ENCODE results near the gene TMCC2. TPM values are rescaled to one million over a fixed set of nuclear protein-coding genes. Genes with fewer than 3 reads are reported as not detected.

TMCC2 gene
- total and polyA plus RNA-seq, 2 of the 4 experiments (the other 2 are of a cell fraction): 2.0 to 4.2 TPM

DNA sequence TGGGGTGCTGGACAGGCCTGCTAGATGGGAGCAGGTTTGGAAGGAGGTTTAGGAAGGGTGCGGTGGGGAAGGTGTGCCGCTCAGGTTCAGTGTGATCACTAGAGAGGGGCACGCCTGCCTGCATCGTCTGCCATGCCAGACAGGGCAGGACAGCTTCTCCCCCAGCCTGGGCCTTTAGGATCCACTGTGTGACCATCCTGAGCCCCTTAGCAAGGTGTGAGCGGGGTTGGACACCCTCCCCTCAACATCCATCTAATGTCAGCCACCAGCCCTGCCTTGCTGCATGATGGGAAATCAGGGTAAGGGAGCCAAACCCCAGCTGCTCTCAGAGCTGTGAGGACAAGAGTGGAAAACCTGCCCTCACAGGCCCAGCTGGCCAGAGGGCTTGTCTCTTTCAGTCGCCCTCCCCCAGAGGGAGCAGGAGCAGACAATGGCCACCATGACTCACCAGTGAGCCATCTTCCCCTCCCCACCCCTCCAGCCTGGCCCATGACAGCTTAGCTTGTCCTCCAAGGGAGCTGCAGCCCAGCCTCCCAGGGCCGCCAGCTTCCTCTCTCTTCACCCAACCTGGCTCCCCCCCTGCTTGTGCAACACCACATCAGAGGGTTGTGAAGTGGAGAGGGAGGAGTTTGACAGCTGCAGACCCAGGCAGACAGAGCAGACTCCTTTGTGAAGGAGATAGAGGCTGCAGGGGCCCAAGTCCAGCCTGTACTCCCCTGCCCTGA is 56.8 kb downstream of the TMCC2 start:
- peak overlapping the region; percentile 19 for H3K4me2 ChIP-seq (ENCODE audit: low read depth, low read length)
- H3K18ac ChIP-seq (ENCODE audit: low read depth, low read length): peak overlapping the region; percentile 74
- H3K4ac ChIP-seq (ENCODE audit: low read depth, low read length): peak overlapping the region; percentile 99
- H4K20me1 ChIP-seq (ENCODE audit: insufficient read depth, low read length): no peaks in the 10 kb centered on the region
- peak overlapping the region; percentile 96 for H2BK20ac ChIP-seq (ENCODE audit: low read depth, low read length)
- in situ Hi-C loops (cut with MboI; ENCODE audit: low sequenced_read_pairs): no loop called here
- no peak overlapping the region for H3K4me3 ChIP-seq (ENCODE audit: insufficient read depth, low read depth, low read length)
- intact Hi-C loops (cut with micrococcal nuclease): loop anchor here (1.0 to 2.0 kb wide), 2 partner anchors 10 to 36 kb away; partner anchors contain the start of gene NUAK2
- no TSS peak for BruUV-seq (replicated peaks)
- H3K27ac ChIP-seq (ENCODE audit: insufficient read depth, low read length): peak overlapping the region; percentile 93
- DNase-seq (peak; percentile 99), ATAC-seq (ENCODE audit: low read depth) (peak; percentile 97)
- H2BK120ac ChIP-seq (ENCODE audit: low read depth, low read length): peak overlapping the region; percentile 99
- peak overlapping the region; percentile 99 for H4K91ac ChIP-seq (ENCODE audit: insufficient read depth, low read depth, low read length)
- H3K9me3 ChIP-seq (ENCODE audit: control insufficient read depth, insufficient read depth, low read length): no peaks in the 10 kb centered on the region
- H3K4me1 ChIP-seq (ENCODE audit: control insufficient read depth, insufficient read depth, low read length): peaks cover 38% of the 10 kb centered on the region
- WGBS, 2 experiments (ENCODE audit: extremely low coverage in 2 of 2, insufficient read length in 1 of 2): 0% methylated on average over 1 of the region's 7 CpGs; no CpG with 5 or more reads in 1 of the 2 experiments
- ChIA-PET POLR2A (ENCODE audit: unreplicated experiment) (interaction anchor here (1.3 kb wide), 1 partner anchor 35 kb away, joined by 3 read pairs; no protein-coding TSS in a partner anchor), CTCF (interaction anchor here (0.7 to 2.1 kb wide), 7 partner anchors 10 to 40 kb away, joined by 3 to 9 read pairs (median 3); no protein-coding TSS in a partner anchor)
- peak overlapping the region; percentile 99 for H2AK5ac ChIP-seq (ENCODE audit: low read depth, low read length)
- H2BK5ac ChIP-seq (ENCODE audit: low read depth, low read length, poor library complexity, severe bottlenecking): peak overlapping the region; percentile 97
- H4K5ac ChIP-seq (ENCODE audit: low read depth, low read length): peak overlapping the region; percentile 86
- H2AFZ ChIP-seq (replicated peaks; ENCODE audit: low read length, poor library complexity): peak overlapping the region; percentile 90
- no peaks in the 10 kb centered on the region for H3K27me3 ChIP-seq (ENCODE audit: control insufficient read depth, insufficient read depth, low read length)
- H3K23ac ChIP-seq (ENCODE audit: low read depth, low read length): peak overlapping the region; percentile 91
- peak overlapping the region; percentile 95 for H3K14ac ChIP-seq (replicated peaks; ENCODE audit: low read depth, low read length)
- H3K56ac ChIP-seq (ENCODE audit: extremely low read depth, insufficient read depth, low read length): peak overlapping the region; percentile 69
- H3K79me1 ChIP-seq (ENCODE audit: low read depth in 1 of 2, low read length in 2 of 2): peaks cover 0 to 35% of the 10 kb centered on the region in 2 experiments; a peak in 3 of 4 replicates
- H3K9me1 ChIP-seq (ENCODE audit: insufficient read depth, low read length): peaks cover 39% of the 10 kb centered on the region
- dilution Hi-C loops (cut with HindIII; ENCODE audit: low sequenced_read_pairs, unreplicated experiment): no loop called here
- peak overlapping the region; percentile 99; the same call in 2 of the 3 replicates for H2BK15ac ChIP-seq (ENCODE audit: low read depth, low read length)
- H4K8ac ChIP-seq (ENCODE audit: low read depth in 2 of 2, low read length in 2 of 2): peak overlapping the region; percentile 87 to 99
- no peaks in the 10 kb centered on the region for H3K36me3 ChIP-seq (ENCODE audit: control insufficient read depth, insufficient read depth, low read length)
- peak overlapping the region; percentile 61 for H3K9ac ChIP-seq (ENCODE audit: low read depth, low read length)
- peak overlapping the region; percentile 95 for H2AK9ac ChIP-seq (replicated peaks; ENCODE audit: low read depth, low read length, poor library complexity)
- peak; percentile 63 for TF ChIP-seq POLR2A (IDR thresholded peaks at IDR 0.05; ENCODE audit: low read depth, low read length)
- peak; percentile 99 for TF ChIP-seq CEBPB (IDR thresholded peaks at IDR 0.05; ENCODE audit: low read depth, low read length)
- 0 out of 2 replicates have a peak, but pooled peaks have one; percentile 49 for TF ChIP-seq RFX5 (IDR thresholded peaks at IDR 0.05; ENCODE audit: low read depth, low read length)
- peak; percentile 97 for TF ChIP-seq FOS (IDR thresholded peaks at IDR 0.05; ENCODE audit: low read depth, low read length)
- TF ChIP-seq CHD1 (IDR thresholded peaks at IDR 0.05; ENCODE audit: low read depth, low read length): 0 out of 2 replicates have a peak, but pooled peaks have one; percentile 74
- TF ChIP-seq SMC3 (IDR thresholded peaks at IDR 0.05; ENCODE audit: low read depth, low read length): peak; percentile 41
- TF ChIP-seq, protein P1, sequence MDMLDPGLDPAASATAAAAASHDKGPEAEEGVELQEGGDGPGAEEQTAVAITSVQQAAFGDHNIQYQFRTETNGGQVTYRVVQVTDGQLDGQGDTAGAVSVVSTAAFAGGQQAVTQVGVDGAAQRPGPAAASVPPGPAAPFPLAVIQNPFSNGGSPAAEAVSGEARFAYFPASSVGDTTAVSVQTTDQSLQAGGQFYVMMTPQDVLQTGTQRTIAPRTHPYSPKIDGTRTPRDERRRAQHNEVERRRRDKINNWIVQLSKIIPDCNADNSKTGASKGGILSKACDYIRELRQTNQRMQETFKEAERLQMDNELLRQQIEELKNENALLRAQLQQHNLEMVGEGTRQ (IDR thresholded peaks at IDR 0.05; ENCODE audit: low read depth, low read length): no peak
- peak; percentile 79 for TF ChIP-seq RCOR1 (IDR thresholded peaks at IDR 0.05; ENCODE audit: insufficient replicate concordance, low read length)
- TF ChIP-seq MAZ (IDR thresholded peaks at IDR 0.05; ENCODE audit: borderline replicate concordance, low read depth, low read length): peak; percentile 97
- TF ChIP-seq, protein P2, sequence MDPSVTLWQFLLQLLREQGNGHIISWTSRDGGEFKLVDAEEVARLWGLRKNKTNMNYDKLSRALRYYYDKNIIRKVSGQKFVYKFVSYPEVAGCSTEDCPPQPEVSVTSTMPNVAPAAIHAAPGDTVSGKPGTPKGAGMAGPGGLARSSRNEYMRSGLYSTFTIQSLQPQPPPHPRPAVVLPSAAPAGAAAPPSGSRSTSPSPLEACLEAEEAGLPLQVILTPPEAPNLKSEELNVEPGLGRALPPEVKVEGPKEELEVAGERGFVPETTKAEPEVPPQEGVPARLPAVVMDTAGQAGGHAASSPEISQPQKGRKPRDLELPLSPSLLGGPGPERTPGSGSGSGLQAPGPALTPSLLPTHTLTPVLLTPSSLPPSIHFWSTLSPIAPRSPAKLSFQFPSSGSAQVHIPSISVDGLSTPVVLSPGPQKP (IDR thresholded peaks at IDR 0.05; ENCODE audit: borderline replicate concordance, low read depth, low read length): no peak
- 0 out of 2 replicates have a peak, but pooled peaks have one; percentile 42 for TF ChIP-seq MXI1 (IDR thresholded peaks at IDR 0.05; ENCODE audit: borderline replicate concordance, low read depth, low read length)
- TF ChIP-seq BHLHE40 (IDR thresholded peaks at IDR 0.05; ENCODE audit: low read depth, low read length): no peak; the same call in 1 of the 2 replicates
- peak; percentile 48 for TF ChIP-seq RAD21 (IDR thresholded peaks at IDR 0.05; ENCODE audit: low read length)
- TF ChIP-seq MAFK (IDR thresholded peaks at IDR 0.05; ENCODE audit: low read depth, low read length): no peak
- 0 out of 2 replicates have a peak, but pooled peaks have one; percentile 8 for TF ChIP-seq NFE2L2 (IDR thresholded peaks at IDR 0.05; ENCODE audit: low read depth, low read length)
